HG03135 (cell line): ENCODE data around the gene FANCM.

ENCODE experiments used
- ATAC-seq: cut with Tn5 transposase; IDR thresholded peaks from one replicate; pipeline ENCODE4 v1.9.1; 2021; ENCODE audit warnings: mild to moderate bottlenecking, moderate library complexity; ENCODE audit not compliant: unreplicated experiment

Gene FANCM

GRCh38 chr14:45222485-45223262 is 86.9 kb downstream of the FANCM start:
- peak; percentile 49 for ATAC-seq

DNA sequence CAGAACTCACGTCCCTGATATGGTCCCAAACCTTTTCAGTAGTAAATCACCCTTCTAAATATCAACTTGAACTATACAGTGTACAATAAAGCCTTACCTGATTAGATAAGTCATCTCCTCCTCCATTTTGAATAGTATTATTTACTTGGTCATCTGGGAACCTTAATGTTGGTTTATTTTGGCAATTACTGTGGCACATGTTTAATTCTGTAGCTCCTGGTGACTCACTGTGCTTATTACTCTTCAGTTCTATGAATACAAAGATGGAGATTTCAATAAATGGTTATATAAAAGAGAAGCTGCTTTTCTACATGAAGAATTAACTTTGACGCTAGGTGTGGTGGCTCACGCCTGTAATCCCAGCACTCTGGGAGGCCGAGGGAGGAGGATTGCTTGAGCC is 91.8 kb downstream of the FANCM start:
- ATAC-seq = no peak

DNA sequence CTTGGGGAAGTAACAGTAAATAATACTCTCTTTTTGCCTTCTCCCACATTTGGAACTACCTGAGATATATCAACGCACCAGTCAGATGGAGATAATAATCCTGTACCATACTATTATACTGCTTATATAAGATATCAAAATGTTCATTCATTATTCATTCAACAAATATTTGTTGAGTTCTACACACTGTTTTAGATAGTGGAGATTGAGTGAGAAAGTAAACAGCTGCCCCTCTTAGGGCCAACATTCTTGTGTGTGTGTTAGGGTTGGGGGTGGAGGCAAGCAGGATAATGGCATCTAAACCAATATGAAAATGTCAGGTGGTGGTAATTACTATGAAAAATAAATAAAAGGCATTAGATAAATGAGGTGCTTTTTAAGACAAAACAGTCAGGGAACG is 103.3 kb downstream of the FANCM start:
- no peak for ATAC-seq

GRCh38 chr14:45242706-45243105 is 107.0 kb downstream of the FANCM start:
- ATAC-seq = no peak

- no peak for ATAC-seq
Measured at GRCh38 chr14:45246151-45246550, 110.4 kb downstream of the FANCM start.

GRCh38 chr14:45246691-45247090 is 111.0 kb downstream of the FANCM start:
- no peak for ATAC-seq

DNA sequence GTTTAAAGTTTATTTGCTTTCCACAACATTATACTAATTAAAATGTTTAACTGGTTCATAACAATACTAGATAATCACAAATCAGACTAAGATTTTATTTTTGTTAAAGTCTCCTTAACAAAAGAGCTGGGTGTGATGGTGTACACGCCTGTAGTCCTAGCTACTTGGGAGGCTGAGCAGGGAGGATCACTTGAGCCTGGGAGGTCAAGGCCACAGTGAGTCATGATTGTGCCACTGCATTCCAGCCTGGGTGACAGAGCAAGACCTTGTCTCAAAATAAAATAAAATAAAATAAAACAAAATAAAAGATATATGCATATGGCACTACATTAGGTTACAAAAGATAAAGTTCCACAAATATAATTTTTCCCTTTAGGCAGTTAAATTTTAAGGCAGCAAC is 111.7 kb downstream of the FANCM start:
- no peak for ATAC-seq

GRCh38 chr14:45249856-45250575 is 114.3 kb downstream of the FANCM start:
- ATAC-seq = no peak
